HG03460 (cell line): ENCODE data around the gene GARS1.

Source experiments
- ATAC-seq: cut with Tn5 transposase; IDR thresholded peaks from one replicate; pipeline ENCODE4 v1.9.1; 2021; ENCODE audit not compliant: unreplicated experiment

GARS1 gene, protein sequence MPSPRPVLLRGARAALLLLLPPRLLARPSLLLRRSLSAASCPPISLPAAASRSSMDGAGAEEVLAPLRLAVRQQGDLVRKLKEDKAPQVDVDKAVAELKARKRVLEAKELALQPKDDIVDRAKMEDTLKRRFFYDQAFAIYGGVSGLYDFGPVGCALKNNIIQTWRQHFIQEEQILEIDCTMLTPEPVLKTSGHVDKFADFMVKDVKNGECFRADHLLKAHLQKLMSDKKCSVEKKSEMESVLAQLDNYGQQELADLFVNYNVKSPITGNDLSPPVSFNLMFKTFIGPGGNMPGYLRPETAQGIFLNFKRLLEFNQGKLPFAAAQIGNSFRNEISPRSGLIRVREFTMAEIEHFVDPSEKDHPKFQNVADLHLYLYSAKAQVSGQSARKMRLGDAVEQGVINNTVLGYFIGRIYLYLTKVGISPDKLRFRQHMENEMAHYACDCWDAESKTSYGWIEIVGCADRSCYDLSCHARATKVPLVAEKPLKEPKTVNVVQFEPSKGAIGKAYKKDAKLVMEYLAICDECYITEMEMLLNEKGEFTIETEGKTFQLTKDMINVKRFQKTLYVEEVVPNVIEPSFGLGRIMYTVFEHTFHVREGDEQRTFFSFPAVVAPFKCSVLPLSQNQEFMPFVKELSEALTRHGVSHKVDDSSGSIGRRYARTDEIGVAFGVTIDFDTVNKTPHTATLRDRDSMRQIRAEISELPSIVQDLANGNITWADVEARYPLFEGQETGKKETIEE

DNA sequence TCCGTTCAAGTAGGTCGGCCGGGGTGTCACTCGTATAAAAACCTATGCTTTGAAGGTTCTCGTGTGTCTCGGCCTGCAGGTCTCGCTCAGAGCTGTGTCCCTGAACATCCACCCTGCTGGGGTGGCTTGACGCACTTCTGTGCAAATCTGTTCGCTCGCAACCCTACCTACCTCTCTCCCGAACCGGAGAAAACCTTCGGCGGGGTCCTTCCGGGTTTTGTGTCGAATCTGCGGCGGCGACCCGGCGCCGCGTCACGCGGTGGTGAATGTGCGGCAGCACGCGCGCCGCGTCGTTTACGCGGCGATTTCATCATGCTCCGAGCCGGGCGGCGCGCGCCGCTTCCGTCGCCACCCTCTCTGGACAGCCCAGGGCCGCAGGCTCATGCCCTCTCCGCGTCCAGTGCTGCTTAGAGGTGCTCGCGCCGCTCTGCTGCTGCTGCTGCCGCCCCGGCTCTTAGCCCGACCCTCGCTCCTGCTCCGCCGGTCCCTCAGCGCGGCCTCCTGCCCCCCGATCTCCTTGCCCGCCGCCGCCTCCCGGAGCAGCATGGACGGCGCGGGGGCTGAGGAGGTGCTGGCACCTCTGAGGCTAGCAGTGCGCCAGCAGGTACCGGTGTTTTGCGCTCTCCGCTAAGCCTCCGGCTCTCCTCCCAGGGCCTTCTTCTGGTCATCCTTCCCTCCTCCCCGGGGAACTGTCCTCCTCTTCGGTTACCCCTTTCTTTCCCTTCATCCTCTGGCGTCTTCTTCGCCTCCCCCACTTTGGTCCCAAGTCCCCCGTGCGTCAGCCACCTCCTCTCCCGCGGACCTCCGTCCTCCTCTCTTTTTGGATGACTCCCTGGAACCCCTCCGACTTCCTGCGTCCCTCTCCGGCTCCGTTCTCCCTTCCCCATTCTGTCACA, at the start of gene GARS1:
Gene GARS1, plus strand, starts transcription at position 339 of the 896 bp plus-strand sequence. Its CDS starts 44 bp downstream, at position 383.
- ATAC-seq, result peak; percentile 81

DNA sequence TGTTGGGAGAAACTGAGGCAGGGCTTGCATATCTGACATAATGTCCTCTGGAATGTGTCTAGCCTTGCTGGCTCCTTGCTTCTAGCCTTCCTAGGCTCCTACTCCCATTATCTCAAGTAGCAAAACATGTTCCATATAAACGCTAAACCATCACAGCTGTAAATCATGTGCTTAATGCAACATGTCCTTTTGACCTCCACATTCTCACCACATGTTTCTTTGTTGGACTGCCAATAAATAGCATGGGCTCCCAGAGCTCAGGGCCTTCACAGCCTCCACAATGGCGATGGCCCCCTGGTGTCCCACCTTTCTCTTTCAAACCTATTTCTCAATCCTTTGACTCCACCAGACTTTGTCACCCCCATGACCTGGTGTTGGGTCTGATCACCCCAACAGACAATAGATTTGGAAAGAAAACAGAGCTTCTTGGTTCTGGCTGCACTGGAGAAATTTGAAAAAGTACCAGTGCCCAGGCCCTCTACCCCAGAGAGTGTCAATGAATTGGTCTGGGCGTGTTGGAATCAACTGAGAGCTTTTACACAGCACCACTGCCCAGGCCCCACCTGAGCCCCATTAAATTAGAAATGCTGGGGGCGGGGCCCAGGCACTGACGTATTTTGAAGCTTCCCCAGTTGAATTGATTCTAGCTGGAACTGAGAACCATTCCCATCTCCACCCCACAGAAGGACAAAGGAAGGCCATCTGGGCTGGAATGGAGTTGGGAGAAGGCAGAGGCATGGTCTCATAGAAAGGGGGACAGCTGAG, 48.7 kb upstream of the GARS1 start:
- no peak for ATAC-seq

DNA sequence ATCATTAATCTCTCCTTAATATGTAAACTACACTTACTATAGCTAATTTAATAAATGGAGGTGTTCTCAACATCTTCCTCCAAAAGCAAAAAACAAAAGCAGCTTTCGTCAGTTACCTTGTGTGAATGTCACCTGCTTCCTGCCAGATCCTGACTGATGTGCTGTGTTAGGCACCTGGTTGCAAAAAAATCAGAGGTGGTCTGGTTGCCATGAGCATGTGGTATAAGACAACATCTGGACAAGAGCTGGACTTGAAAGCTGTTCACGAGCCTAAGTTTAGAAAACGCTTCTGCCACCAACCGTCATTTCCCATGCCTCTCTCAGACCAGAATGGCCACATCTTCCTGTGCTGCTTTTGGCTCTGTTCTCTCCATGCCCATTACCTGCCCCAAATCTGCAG, 48.1 kb upstream of the GARS1 start:
- no peak for ATAC-seq

DNA sequence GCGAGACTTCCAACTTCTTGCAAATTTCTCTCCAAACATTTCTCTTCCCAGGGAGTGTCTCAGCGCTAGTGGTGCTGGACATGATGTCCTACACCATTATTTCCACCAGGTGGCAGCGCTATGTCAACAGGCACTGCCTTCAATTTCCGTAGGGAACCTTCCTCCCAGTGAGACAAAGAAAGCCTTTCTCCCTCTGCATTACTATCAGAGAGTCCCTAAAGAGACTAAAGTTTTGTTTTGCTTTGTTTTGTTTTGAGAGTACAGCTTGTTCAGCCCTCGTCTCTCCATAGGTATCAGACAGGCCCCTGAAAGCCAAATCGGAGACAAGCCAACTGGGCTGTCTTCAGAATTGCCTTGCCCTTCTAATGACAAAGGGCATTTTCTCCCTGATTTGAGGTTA, 45.8 kb upstream of the GARS1 start:
- peak; percentile 70 for ATAC-seq

DNA sequence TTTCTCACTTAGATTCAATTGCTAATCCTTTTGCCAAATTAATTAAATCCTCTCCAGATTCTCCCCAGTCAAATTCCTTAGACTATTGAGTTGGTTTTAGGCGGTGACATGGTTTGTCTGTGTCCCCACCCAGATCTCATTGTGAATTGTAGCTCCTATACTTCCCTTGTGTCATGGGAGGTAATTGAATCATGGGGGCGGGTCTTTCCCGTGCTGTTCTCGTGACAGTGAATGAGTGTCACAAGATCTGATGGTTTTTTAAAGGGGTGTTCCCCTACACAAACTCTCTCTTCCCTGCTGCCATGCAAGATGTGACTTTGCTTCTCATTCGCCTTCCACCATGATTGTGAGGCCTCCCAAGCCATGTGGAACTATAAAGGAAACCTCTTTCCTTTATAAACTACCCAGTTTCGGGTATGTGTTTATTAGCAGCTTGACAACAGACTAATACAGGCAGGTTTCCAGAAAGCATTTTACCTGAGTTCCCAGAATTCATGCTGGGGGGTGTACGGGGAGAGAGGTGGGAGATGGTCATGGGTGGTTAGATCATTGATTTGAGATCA, 44.7 kb upstream of the GARS1 start:
- ATAC-seq, result no peak

DNA sequence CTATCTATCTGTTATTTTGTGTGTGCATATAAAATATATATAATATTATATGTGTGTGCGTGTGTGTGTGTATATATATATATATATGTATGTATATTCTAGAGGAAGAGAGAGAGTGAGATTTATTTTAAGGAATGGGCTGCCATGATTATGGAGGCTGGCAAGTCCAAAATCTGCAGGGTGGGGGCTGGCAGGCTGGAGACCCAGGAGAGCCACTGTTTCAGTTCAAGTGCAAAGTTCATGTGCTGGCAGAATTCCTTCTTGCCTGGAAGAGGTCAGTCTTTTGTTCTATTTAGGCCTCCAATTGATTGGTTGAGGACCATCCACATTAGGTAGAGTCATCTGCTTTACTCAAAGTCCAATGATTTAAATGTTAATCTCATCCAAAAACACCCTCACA, 42.3 kb upstream of the GARS1 start:
- ATAC-seq, result no peak

DNA sequence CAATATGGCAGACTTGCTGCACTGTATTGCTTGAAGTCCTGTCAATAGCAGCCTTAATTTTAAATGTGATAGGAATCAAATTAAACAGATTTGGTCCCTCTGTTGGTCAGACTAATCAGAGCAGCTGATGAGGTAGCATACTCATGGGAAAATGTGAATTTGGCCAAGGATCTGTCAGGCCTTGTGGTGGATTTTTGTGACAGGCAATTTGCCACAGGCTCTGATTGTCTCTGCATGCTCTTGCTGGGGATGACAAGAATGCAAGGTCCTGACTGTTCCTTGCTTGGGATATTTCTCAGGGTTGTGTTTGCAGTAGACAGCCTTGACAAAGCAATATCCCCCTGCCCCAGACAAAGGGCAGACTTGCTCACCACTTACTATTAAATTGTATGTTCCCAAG, 41.5 kb upstream of the GARS1 start:
- no peak for ATAC-seq

DNA sequence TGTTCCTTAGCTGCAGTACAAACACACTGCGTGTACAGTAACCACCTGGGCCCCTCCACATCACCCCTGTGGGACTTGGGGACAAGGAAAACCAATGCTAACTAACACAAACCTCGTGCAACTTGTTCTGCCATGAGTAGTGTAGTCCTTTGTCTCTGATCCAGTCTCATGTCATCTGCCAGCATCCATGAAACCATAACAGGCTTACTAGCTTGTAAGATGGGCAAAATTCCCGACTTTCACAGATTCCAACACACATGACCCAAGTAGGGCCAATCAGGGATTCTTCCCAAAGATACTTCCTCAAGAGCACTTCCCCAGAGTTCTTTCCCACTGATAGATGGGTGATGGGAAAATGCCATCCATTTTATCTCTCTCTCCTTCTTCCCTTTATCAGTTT, 41.1 kb upstream of the GARS1 start:
- no peak for ATAC-seq

DNA sequence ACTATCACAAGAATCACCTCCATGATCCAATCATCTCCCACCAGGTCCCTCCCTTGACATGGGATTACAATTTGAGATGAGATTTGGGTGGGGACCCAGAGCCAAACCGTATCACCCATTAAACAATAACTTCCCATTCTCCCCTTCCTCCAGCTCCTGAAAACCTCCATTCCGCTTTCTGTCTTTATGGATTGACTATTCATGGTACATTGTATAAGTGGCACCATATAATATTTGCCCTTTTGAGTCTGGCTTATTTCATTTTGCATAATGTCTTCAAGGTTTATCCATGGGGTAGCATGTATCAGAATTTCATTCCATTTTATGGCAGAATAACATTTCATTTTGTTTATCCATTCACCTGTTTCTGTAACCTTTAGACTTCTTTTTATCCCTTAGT, 39.2 kb upstream of the GARS1 start:
- ATAC-seq, result no peak

DNA sequence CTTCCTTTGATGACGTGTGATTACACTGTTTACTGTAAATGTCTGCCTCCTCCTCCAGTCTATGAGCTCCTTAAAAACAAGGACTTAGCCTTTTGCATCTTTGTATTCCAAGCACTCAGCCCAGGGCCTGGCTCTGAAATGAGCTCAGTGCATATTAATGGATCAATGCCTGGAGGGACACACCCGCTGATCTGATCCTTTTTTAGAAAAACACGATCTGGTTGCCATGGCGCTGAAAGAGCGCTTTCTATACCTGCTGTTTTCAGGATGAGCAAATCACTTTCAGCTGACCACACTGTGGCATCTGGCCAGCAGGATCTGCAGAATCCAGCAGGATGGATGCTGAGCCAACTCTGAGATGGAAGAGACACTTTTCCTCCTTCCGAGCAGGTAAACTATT, 37.8 kb upstream of the GARS1 start:
- ATAC-seq, result no peak

DNA sequence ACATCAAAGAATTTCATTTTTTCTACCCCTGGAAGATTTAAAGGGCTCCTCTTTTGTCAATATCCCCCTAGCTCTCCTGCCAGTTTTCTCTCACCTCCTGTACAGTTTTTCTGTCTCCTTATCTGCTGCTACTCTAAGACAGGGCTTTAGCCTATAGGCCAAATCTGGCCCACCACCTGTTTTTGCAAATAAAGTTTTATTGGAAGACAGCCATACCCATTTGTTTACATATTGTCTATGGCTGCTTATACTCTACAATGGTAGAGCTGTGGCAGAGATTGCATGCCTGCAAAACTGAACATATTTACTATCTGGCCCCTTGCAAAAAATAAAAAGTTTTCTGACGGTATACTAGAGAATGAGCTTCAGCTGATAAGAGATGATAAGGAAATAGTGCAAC, 37.4 kb upstream of the GARS1 start:
- no peak for ATAC-seq

DNA sequence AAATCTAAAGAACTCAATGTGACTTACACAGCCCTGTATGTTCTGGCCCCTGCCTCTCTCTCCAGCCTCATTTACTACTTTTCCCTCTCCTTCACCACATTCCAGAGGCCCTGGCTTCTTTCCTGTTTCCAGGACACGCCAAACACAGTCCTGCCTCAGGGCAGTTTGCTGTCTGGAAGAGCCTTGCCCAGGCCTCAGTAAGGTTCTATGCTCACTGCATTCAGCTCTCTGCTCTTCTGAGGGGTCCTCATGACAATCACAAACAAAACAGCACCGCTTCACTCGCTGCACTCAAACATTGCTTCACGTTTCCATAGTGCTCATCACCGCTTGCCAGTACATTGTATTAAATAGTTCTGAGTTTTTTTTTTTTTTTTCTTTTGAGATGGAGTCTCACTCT, 35.1 kb upstream of the GARS1 start:
- ATAC-seq, result no peak

DNA sequence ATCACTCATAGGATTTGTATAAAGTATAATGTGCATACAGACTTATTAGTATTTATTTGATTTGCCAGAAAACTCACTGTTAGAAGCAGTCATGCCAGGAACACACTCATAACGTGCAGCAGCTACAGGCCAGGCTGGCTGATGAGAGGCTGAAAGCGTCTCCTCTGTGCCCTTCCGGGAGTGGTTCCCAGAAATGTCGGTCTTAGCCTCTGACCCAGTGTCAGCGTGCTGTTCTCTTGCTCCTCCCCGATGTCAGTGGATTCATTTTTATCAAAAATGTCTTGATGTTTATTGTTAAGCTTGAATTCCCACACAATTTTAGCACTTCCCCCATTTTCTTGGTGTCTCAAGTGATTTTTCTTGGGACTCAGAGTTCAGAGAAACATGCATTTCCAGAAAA, 33.3 kb upstream of the GARS1 start:
- no peak for ATAC-seq

DNA sequence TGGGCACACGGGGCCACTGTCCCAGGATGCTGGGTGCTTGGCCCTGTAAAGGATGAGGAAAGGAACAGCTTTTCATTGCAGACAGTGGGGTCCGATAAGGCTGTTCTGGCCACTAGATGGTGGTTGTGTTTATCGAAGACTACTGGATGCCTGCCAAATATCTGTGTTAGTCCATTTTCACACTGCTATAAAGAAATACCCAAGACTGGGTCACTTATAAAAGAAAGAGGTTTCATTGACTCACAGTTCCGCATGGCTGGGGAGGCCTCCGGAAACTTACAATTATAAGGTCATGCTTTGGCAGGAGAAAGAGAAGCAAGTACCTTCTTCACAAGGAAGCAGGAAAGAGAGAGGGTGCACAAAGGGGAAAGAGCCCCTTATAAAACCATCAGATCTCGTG, 32.2 kb upstream of the GARS1 start:
- ATAC-seq, result no peak

DNA sequence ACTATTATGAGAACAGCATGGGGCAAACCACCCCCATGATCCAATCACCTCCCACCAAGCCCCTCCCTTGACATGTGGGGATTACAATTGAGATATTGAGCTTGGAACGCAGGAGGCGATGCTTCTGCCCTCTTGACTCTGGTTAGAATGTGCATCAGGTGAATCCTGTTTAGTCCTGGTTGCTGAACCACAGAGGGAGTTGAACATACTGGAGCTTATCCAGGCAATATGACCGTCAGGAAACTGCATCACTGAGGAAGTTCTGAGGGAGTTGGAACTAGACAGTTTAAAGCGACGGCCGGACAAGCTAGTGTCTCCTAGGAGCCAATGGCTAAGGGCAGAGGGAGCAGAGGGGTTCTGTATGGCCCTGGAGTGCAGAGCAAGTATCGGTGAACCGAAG, 31.8 kb upstream of the GARS1 start:
- ATAC-seq, result no peak

DNA sequence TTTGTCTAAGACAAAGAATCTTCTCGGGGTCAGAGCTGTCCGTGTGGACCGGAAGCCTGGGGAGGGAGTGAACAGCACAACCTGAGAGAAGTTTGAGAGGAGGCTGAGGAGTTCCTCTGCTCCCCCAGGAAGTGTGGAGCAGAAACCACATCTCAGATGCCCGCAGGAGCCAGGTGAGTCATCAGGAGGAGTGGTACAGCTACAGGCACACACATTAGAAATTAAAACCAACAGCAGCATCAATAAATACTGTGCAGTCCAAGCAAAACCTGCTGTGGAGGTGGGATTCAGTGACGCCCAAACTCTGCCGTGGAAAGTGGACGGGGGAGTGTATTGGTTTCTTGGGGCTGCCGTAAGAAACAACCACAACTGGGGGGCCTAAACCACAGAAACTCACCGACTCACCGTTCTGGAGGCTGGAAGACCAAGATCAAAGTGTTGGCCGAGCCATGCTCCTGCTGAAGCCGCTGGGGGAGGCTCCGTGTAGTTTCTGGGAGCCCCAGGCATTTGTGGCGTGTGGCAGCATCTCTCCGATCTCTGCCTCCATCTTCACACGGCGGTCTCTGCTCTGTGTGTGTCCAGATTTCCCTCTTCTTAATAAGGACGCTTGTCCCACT, 31.2 kb upstream of the GARS1 start:
- no peak for ATAC-seq

DNA sequence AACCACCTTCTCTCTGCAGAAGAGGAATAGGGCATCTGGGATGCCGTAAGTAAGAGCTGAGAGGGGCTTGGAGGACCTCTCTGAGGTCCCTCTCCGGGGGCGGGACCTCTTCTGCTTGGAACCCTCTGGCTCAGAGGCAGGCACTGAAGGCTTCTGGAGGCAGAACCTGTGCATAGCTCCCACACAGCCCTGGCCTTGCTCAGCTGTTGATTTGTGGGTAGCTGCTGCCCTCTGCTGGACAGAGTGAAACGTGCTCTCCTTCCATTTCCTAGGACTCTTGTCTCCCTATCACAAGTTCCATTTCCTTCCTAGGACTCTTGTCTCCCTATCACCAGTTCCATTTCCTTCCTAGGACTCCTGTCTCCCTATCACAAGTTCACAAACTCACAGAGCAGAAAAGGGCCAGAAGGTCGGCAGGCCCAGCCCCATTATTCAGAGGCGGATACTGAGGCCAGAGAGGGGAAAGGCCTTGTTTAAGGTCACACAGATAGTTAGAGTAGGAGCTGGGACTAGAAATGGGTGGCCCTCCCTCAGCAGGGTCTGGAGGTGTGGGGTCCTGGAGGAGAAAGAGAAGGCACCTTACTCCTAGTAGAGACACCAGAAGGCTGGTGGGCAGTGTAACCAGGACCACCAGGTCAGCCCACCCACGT, 30.3 kb upstream of the GARS1 start:
- ATAC-seq, result peak; percentile 93

DNA sequence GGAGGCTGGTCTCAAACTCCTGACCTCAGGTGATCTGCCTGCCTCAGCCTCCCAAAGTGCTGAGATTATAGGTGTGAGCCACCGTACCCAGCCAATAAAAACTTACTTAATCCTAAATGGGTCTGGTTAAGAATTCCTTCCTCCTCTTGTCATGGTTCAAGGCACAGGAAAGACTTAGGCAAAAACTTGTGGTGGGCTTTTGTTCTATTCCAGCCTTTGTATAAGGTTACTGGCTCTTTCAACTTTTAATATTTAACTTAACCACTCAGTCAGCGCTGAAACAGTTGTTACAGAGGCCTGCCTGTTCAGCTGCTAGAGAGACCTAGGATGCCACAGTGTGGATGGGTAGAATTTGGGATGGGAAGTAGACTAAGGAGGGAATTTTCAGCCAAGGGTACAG, 28.1 kb upstream of the GARS1 start:
- no peak for ATAC-seq

DNA sequence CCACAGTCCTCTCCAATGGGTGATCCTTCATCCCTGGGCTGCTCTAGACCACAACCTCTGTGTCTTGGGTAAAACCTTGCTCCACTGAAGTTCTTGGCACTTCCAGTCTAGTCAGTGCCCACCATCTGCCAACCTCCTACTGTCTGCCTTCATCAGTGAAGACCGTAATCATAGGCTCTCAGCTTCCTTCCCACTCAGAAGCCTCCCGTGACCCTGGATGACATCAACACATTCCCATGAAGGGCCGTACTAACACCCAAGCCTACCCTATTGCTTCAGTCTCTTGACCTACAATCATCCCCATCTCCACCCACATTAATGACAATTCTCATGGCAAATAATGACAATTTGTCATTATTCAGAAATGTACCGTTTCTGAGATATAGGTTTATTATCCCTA, 27.6 kb upstream of the GARS1 start:
- ATAC-seq, result no peak
